GM18909 (cell line): ENCODE data around the gene THOC6.

Experiments used
- ATAC-seq: cut with Tn5 transposase; IDR thresholded peaks from one replicate; pipeline ENCODE4 v1.9.1; 2021; ENCODE audit warnings: mild to moderate bottlenecking; ENCODE audit not compliant: unreplicated experiment, poor library complexity

The THOC6 gene

GRCh38 chr16:3023669-3024478, at the start of gene THOC6, which contains the start of gene HCFC1R1:
THOC6 (plus strand) TSS chr16:3024035; CDS start chr16:3024327, 292 bp downstream.
HCFC1R1 (minus strand) TSS chr16:3023942; CDS start chr16:3023941, 1 bp downstream.
- peak; percentile 72 for ATAC-seq

- no peak for ATAC-seq
Observed at GRCh38 chr16:2974319-2975056, 49.3 kb upstream of the THOC6 start.

GRCh38 chr16:2975161-2975795, 48.6 kb upstream of the THOC6 start:
- ATAC-seq = no peak

GRCh38 chr16:2976201-2976600, 47.6 kb upstream of the THOC6 start:
- no peak for ATAC-seq

- no peak for ATAC-seq
Observed at GRCh38 chr16:2976673-2977072, 47.2 kb upstream of the THOC6 start.

GRCh38 chr16:2977440-2977839, 46.4 kb upstream of the THOC6 start:
- ATAC-seq = no peak

- ATAC-seq = peak; percentile 12
Observed at GRCh38 chr16:2979669-2980226, 44.1 kb upstream of the THOC6 start.

GRCh38 chr16:2980227-2981176, 43.3 kb upstream of the THOC6 start, which contains the start of gene PKMYT1:
PKMYT1 (minus strand) TSS chr16:2980446; CDS start chr16:2979657, 789 bp downstream.
- peak; percentile 69 for ATAC-seq

GRCh38 chr16:2981177-2981898, 42.5 kb upstream of the THOC6 start:
- ATAC-seq = no peak

- ATAC-seq = no peak
Observed at GRCh38 chr16:2981899-2982250, 42.0 kb upstream of the THOC6 start.

GRCh38 chr16:2982402-2982801, 41.4 kb upstream of the THOC6 start:
- ATAC-seq = no peak

- no peak for ATAC-seq
Observed at GRCh38 chr16:2983706-2984136, 40.1 kb upstream of the THOC6 start.

GRCh38 chr16:2985462-2985861, 38.4 kb upstream of the THOC6 start:
- ATAC-seq = no peak

GRCh38 chr16:2985893-2986355, 37.9 kb upstream of the THOC6 start:
- no peak for ATAC-seq

GRCh38 chr16:2986623-2987188, 37.1 kb upstream of the THOC6 start:
- no peak for ATAC-seq

GRCh38 chr16:2987286-2987685, 36.5 kb upstream of the THOC6 start:
- ATAC-seq = no peak

- ATAC-seq = no peak
Observed at GRCh38 chr16:2987833-2988232, 36.0 kb upstream of the THOC6 start.

- ATAC-seq = no peak
Observed at GRCh38 chr16:2988590-2989099, 35.2 kb upstream of the THOC6 start.
